IMR-90 (cell line): ENCODE measurements around the gene MTA1. TPM values are rescaled to one million over a fixed set of nuclear protein-coding genes. Genes with fewer than 3 reads are reported as not detected.

ENCODE experiments used
- ATAC-seq: fragments of 200-7000 bp; cut with Tn5 transposase; 2 replicates; pipeline ENCODE4 v1.9.1; 2020; ENCODE audit warnings: low read depth, mild to moderate bottlenecking, moderate library complexity
- BruUV-seq: library from RNA; stranded (reverse); fragments of 400-500 nt; replicated peaks from 2 replicates; lab custom pipeline; 2021; lab: Mats Ljungman, UMichigan
- CTCF ChIA-PET: fragments of 300-600 bp; formaldehyde crosslinking; extraction: SDS; loops from one replicate; lab custom pipeline; 2021; ENCODE audit warnings: antibody characterized with exemption; lab: Yijun Ruan, JAX
- POLR2A ChIA-PET: fragments of 300-600 bp; sonication (Branson Sonifier 250); formaldehyde crosslinking; loops from one replicate; lab custom pipeline; 2022; ENCODE audit warnings: antibody characterized with exemption; ENCODE audit not compliant: unreplicated experiment; lab: Charles Lee
- DNase-seq: peaks from one replicate; pipeline ENCODE4 v3.0.0; 2013
- H2AFZ ChIP-seq: replicated peaks from 2 replicates; pipeline ENCODE3; 2013; ENCODE audit warnings: low read length, mild to moderate bottlenecking; ENCODE audit not compliant: poor library complexity
- H2AK5ac ChIP-seq: 2 replicates; pipeline ENCODE4 v1.6.1; 2013; ENCODE audit warnings: low read depth, low read length, inconsistent platforms
- H2AK9ac ChIP-seq: replicated peaks from 2 replicates; pipeline ENCODE3; 2013; ENCODE audit warnings: mild to moderate bottlenecking, low read depth, low read length, moderate library complexity; ENCODE audit not compliant: poor library complexity
- H2BK120ac ChIP-seq: 2 replicates; pipeline ENCODE4 v1.6.1; 2013; ENCODE audit warnings: low read depth, low read length, inconsistent platforms
- H2BK15ac ChIP-seq: 3 replicates; pipeline ENCODE4 v1.6.1; 2013; ENCODE audit warnings: low read depth, low read length, inconsistent platforms
- H2BK20ac ChIP-seq: 2 replicates; pipeline ENCODE4 v1.6.1; 2013; ENCODE audit warnings: low read depth, mild to moderate bottlenecking, inconsistent platforms, low read length, moderate library complexity
- H2BK5ac ChIP-seq: 2 replicates; pipeline ENCODE4 v1.6.1; 2013; ENCODE audit warnings: mild to moderate bottlenecking, low read depth, low read length, inconsistent platforms; ENCODE audit not compliant: poor library complexity, severe bottlenecking
- H3K14ac ChIP-seq: replicated peaks from 2 replicates; pipeline ENCODE4 v1.6.1; 2013; ENCODE audit warnings: low read depth, low read length, inconsistent platforms
- H3K18ac ChIP-seq: 2 replicates; pipeline ENCODE4 v1.6.1; 2013; ENCODE audit warnings: low read depth, low read length, control low read depth
- H3K23ac ChIP-seq: 2 replicates; pipeline ENCODE4 v1.6.1; 2013; ENCODE audit warnings: low read depth, low read length, inconsistent platforms
- H3K27ac ChIP-seq: 2 replicates; pipeline ENCODE4 v1.5.1; 2013; ENCODE audit warnings: mild to moderate bottlenecking, control low read depth, low read length; ENCODE audit not compliant: insufficient read depth
- H3K27me3 ChIP-seq: 2 replicates; pipeline ENCODE4 v1.6.1; 2013; ENCODE audit warnings: low read length; ENCODE audit not compliant: control insufficient read depth, insufficient read depth
- H3K36me3 ChIP-seq: 2 replicates; pipeline ENCODE4 v1.6.1; 2013; ENCODE audit warnings: low read length, mixed read lengths; ENCODE audit not compliant: control insufficient read depth, insufficient read depth
- H3K4ac ChIP-seq: 2 replicates; pipeline ENCODE4 v1.6.1; 2013; ENCODE audit warnings: low read depth, low read length, inconsistent platforms
- H3K4me1 ChIP-seq: 2 replicates; pipeline ENCODE4 v1.6.1; 2013; ENCODE audit warnings: low read length, mixed read lengths; ENCODE audit not compliant: control insufficient read depth, insufficient read depth
- H3K4me2 ChIP-seq: 2 replicates; pipeline ENCODE4 v1.6.1; 2013; ENCODE audit warnings: low read depth, mild to moderate bottlenecking, control low read depth, low read length, moderate library complexity
- H3K4me3 ChIP-seq: 2 replicates; pipeline ENCODE4 v1.5.1; 2013; ENCODE audit warnings: low read depth, mild to moderate bottlenecking, control low read depth, low read length, moderate library complexity; ENCODE audit not compliant: insufficient read depth
- H3K56ac ChIP-seq: 2 replicates; pipeline ENCODE4 v1.6.1; 2013; ENCODE audit warnings: low read length, inconsistent platforms; ENCODE audit not compliant: insufficient read depth; ENCODE audit errors: extremely low read depth
- H3K79me1 ChIP-seq, 2 experiments: 2 replicates each; pipeline ENCODE4 v1.6.1; 2013; ENCODE audit warnings: low read length in 2 of 2, inconsistent platforms in 1 of 2, low read depth in 1 of 2
- H3K9ac ChIP-seq: 2 replicates; pipeline ENCODE4 v1.6.1; 2013; ENCODE audit warnings: low read depth, low read length, control low read depth
- H3K9me1 ChIP-seq: 2 replicates; pipeline ENCODE4 v1.6.1; 2013; ENCODE audit warnings: low read length, inconsistent platforms; ENCODE audit not compliant: insufficient read depth
- H3K9me3 ChIP-seq: 2 replicates; pipeline ENCODE4 v1.6.1; 2013; ENCODE audit warnings: low read length; ENCODE audit not compliant: control insufficient read depth, insufficient read depth
- H4K20me1 ChIP-seq: 2 replicates; pipeline ENCODE4 v1.6.1; 2013; ENCODE audit warnings: low read length, inconsistent platforms; ENCODE audit not compliant: insufficient read depth
- H4K5ac ChIP-seq: 2 replicates; pipeline ENCODE4 v1.6.1; 2013; ENCODE audit warnings: mild to moderate bottlenecking, low read depth, low read length, control low read depth
- H4K8ac ChIP-seq, 2 experiments: 2 replicates each; pipeline ENCODE4 v1.6.1; 2013; ENCODE audit warnings: low read depth in 2 of 2, low read length in 2 of 2, control low read depth in 1 of 2, inconsistent platforms in 1 of 2
- H4K91ac ChIP-seq: 2 replicates; pipeline ENCODE4 v1.6.1; 2013; ENCODE audit warnings: low read depth, low read length, inconsistent platforms; ENCODE audit not compliant: insufficient read depth
- BHLHE40 ChIP-seq: fragments of 150-350 bp; IDR thresholded peaks from 2 replicates; pipeline ENCODE4 v1.6.1; 2016; ENCODE audit warnings: mild to moderate bottlenecking, low read depth, low read length
- CEBPB ChIP-seq: IDR thresholded peaks from 2 replicates; pipeline ENCODE4 v1.6.1; 2012; ENCODE audit warnings: low read depth, low read length, improper control_type of control experiment
- CHD1 ChIP-seq: IDR thresholded peaks from 2 replicates; pipeline ENCODE4 v1.6.1; 2012; ENCODE audit warnings: low read depth, low read length, improper control_type of control experiment
- FOS ChIP-seq: fragments of 150-350 bp; IDR thresholded peaks from 2 replicates; pipeline ENCODE4 v1.6.1; 2016; ENCODE audit warnings: low read depth, low read length
- MAFK ChIP-seq: IDR thresholded peaks from 2 replicates; pipeline ENCODE4 v1.6.1; 2012; ENCODE audit warnings: low read depth, low read length, improper control_type of control experiment
- MXI1 ChIP-seq: IDR thresholded peaks from 2 replicates; pipeline ENCODE4 v1.6.1; 2012; ENCODE audit warnings: low read depth, mild to moderate bottlenecking, low read length, moderate library complexity, borderline replicate concordance
- NFE2L2 ChIP-seq: fragments of 150-350 bp; IDR thresholded peaks from 2 replicates; pipeline ENCODE4 v1.6.1; 2016; ENCODE audit warnings: low read depth, mild to moderate bottlenecking, low read length
- POLR2A ChIP-seq: IDR thresholded peaks from 2 replicates; pipeline ENCODE4 v1.6.1; 2012; ENCODE audit warnings: mild to moderate bottlenecking, low read depth, low read length
- RAD21 ChIP-seq: IDR thresholded peaks from 2 replicates; pipeline ENCODE4 v1.6.1; 2012; ENCODE audit warnings: low read length, improper control_type of control experiment
- RCOR1 ChIP-seq: IDR thresholded peaks from 2 replicates; pipeline ENCODE4 v1.6.1; 2012; ENCODE audit warnings: mild to moderate bottlenecking, low read length, improper control_type of control experiment; ENCODE audit not compliant: insufficient replicate concordance
- RFX5 ChIP-seq: IDR thresholded peaks from 2 replicates; pipeline ENCODE4 v1.8.0; 2012; ENCODE audit warnings: low read depth, mild to moderate bottlenecking, low read length, moderate library complexity
- SMC3 ChIP-seq: fragments of 150-350 bp; IDR thresholded peaks from 2 replicates; pipeline ENCODE4 v1.6.1; 2016; ENCODE audit warnings: low read depth, mild to moderate bottlenecking, antibody characterized with exemption, low read length, moderate library complexity
- USF2 ChIP-seq: fragments of 150-350 bp; IDR thresholded peaks from 2 replicates; pipeline ENCODE4 v1.6.1; 2017; ENCODE audit warnings: mild to moderate bottlenecking, antibody characterized with exemption, low read length, low read depth
- WGBS, 2 experiments: methylation state at CpG; one replicate each; pipeline versions ENCODE4 v1.1.5 to v1.1.7; 2013; ENCODE audit warnings: missing lambda C conversion rate in 2 of 2; ENCODE audit not compliant: insufficient read length in 1 of 2; ENCODE audit errors: extremely low coverage in 2 of 2; 5-methylcytosine and 5-hydroxymethylcytosine counted together
- dilution Hi-C: fragments of 300-500 bp; cut with HindIII; formaldehyde crosslinking; loops from one replicate; pipeline ENCODE4 v1.14.3; 2018; ENCODE audit warnings: low sequenced_read_pairs; ENCODE audit not compliant: unreplicated experiment
- in situ Hi-C: fragments of 300-500 bp; cut with MboI; formaldehyde crosslinking; loops from 3 replicates; pipeline ENCODE4 v1.14.3; 2019; ENCODE audit warnings: low sequenced_read_pairs, inconsistent platforms, mixed read lengths
- intact Hi-C: fragments of 100-400 bp; cut with micrococcal nuclease; formaldehyde crosslinking; loops from 2 replicates; pipeline ENCODE4 v1.10.0; 2022
- polyA plus RNA-seq, 3 experiments: library from polyadenylated mRNA; depleted of rRNA; stranded (reverse); fragments of >200 nt; gene quantifications; 2 replicates each; pipeline ENCODE4 v1.2.3, GENCODE V29; 2012; ENCODE audit warnings: low replicate concordance in 1 of 3
- total RNA-seq: library from RNA; depleted of rRNA; stranded (reverse); fragments of >200 nt; gene quantifications from 2 replicates; pipeline ENCODE4 v1.2.3, GENCODE V29; 2012
- TF ChIP-seq, protein P1 (sequence below): fragments of 150-350 bp; IDR thresholded peaks from 2 replicates; pipeline ENCODE4 v1.6.1; 2016; ENCODE audit warnings: low read depth, mild to moderate bottlenecking, low read length, moderate library complexity, borderline replicate concordance

MTA1 gene
- total and polyA plus RNA-seq, 2 of the 4 experiments (the other 2 are of a cell fraction), result 21.5 to 61.6 TPM

DNA sequence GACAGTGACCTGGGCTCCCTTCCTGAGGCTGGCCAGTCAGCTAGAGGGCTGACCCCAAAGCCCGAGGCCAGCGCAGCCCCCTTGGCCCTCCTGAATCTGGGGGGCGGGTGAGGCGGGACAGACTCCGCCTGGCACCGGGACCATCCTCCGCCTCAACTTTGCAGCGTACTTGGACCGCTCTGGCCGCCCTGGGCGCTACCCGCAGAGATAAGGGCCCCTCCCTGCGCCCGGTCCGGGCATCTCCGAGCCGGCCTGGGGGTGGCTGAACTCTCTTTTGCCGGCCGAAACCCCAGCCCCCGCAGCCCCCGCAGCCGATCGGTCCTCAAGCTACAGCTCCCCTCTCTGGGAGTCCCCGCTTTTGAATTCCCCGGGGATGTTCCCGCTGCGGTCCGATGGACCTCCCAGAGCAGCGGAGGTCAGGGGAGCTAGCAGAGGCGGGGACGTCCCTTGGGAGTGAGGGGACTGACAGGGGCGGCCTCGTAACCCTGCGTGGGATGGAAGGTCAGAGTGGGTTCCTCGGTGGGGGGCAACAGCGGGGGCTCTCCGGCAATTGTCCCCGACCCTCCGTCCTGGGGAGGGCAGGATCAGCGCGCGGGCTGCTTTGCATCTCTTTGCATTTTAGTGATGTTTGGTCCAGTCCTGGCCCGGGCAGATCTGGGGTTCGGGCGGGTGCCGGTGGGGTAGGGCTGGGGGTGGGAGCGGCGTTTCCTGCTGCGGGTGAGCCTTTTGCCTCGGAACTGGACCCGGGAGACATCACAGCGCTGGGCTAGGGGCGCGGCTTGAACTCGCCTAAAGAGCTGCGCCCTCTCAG is 66.7 kb downstream of the MTA1 start, which contains the start of gene CRIP1 (continued):
- no peak for TF ChIP-seq RCOR1

DNA sequence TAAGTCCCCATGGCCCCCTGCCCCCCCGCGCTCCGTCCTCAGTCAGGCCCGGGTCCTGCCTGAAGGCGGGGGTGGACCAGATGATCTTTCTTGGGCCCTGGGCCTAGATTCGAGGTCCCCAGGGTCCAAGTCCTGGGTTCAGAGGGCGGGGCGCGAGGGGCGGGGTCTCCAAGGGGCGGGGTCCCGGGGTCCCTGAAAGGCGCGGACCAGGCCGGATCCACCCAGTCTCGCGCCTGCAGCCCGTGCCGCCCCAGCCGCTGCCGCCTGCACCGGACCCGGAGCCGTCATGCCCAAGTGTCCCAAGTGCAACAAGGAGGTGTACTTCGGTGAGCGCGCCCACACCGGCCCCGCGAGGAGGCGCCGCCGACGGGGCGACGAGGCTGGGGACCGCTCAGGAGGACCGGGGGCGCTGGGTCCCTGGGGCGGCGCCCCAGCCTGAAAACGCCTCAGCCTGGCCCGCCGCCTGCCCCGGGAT is 67.4 kb downstream of the MTA1 start:
- Histone ChIP-seq H3K4me3 (no peak overlapping the region), H4K91ac (no peak overlapping the region), H3K56ac (no peak overlapping the region), H3K18ac (no peak overlapping the region), H2AK9ac (no peak overlapping the region), H3K9ac (no peak overlapping the region), H2BK20ac (no peak overlapping the region), H3K27me3 (peaks cover 25% of the 10 kb centered on the region; the same call in 1 of the 2 replicates), H3K36me3 (no peaks in the 10 kb centered on the region), H2AFZ (peak overlapping the region; percentile 58), H3K27ac (no peak overlapping the region), H2AK5ac (no peak overlapping the region), H2BK5ac (no peak overlapping the region), H3K79me1 (peaks cover 0 to 4% of the 10 kb centered on the region in 2 experiments; a peak in 1 of 4 replicates), H3K4ac (no peak overlapping the region), H3K4me2 (no peak overlapping the region), H3K14ac (no peak overlapping the region), H4K20me1 (peaks cover 4% of the 10 kb centered on the region; the same call in 1 of the 2 replicates), H3K9me3 (no peaks in the 10 kb centered on the region), H3K4me1 (peaks cover 6% of the 10 kb centered on the region), H2BK120ac (no peak overlapping the region), H3K9me1 (peaks cover 4% of the 10 kb centered on the region; the same call in 1 of the 2 replicates), H4K8ac (no peak overlapping the region), H2BK15ac (no peak overlapping the region), H3K23ac (no peak overlapping the region), H4K5ac (no peak overlapping the region)
- in situ Hi-C loops (no loop called here), dilution Hi-C loops (no loop called here), intact Hi-C loops (no loop called here)
- ChIA-PET CTCF (interaction anchor here (1.0 kb wide), 1 partner anchor 17 kb away, joined by 3 read pairs; no protein-coding TSS in a partner anchor), POLR2A (no interaction called here)
- TF ChIP-seq MAFK, result no peak
- no peak for TF ChIP-seq POLR2A
- no peak for TF ChIP-seq SMC3
- TF ChIP-seq NFE2L2, result no peak
- no peak for TF ChIP-seq RFX5
- TF ChIP-seq CEBPB, result no peak
- no peak for TF ChIP-seq USF2
- TF ChIP-seq CHD1, result no peak
- no peak for TF ChIP-seq FOS
- TF ChIP-seq RAD21, result no peak
- no peak for TF ChIP-seq MXI1
- TF ChIP-seq, protein P1, sequence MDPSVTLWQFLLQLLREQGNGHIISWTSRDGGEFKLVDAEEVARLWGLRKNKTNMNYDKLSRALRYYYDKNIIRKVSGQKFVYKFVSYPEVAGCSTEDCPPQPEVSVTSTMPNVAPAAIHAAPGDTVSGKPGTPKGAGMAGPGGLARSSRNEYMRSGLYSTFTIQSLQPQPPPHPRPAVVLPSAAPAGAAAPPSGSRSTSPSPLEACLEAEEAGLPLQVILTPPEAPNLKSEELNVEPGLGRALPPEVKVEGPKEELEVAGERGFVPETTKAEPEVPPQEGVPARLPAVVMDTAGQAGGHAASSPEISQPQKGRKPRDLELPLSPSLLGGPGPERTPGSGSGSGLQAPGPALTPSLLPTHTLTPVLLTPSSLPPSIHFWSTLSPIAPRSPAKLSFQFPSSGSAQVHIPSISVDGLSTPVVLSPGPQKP, result no peak
- no peak for TF ChIP-seq BHLHE40
- DNase-seq (no peak), ATAC-seq (no peak)
- BruUV-seq, result no TSS peak
- WGBS, 2 experiments, result 9% methylated on average over 39 of the region's 45 CpGs; no CpG with 5 or more reads in 1 of the 2 experiments
